ENCODE results near the gene ZBED1.
A peak's percentile ranks its signal among the peaks of the same experiment; 100 is the strongest.
"Not testable (repeated sequence)": the region's sequence is repeated elsewhere in the genome, so short reads cannot be mapped to it uniquely, and the experiment has no call there.

The ZBED1 gene

DNA sequence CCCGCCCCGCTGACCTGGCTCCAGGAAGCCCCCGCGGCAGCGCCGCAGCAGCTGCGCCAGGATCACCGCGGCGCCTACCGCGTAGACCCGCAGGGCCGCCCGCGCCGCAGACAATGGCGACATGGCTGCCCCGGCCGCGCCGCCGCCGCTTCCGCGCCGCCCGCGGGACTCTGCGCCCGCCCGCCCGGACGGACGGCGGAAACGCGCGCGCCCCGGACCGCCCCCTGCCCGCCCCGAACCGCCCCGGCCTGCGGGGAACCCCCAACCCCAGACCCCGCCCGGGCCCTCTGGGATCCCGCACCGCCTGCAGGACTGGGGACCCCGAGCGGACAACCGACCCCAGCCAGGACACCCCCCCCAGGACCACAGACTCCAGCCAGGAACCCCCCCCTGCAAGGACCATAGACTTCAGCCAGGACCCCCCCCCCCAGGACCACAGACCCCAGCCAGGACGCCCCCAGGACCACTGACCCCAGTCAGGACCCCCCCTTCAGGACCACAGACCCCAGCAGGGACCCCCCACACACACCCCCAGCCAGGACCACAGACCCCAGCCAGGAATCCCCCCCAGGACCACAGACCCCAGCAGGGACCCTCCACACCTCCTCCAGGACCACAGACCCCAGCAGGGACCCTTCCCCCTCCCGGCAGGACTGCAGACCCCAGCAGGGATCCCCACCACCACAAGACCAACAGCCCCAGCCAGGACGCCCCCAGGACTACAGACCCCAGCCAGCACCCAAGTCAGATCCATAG lies at the start of gene ZBED1, which contains the start of gene DHRSX:
ZBED1 (minus strand) TSS at position 174 of the 756 bp plus-strand sequence. CDS start 10,257 bp downstream, outside the sequence.
DHRSX (minus strand) TSS at position 174 of the 756 bp plus-strand sequence; CDS start at position 123, 51 bp downstream.
- peak in 1 of 2 donors; percentile 35 for DNase-seq (ENCODE audit: low read depth in 2 of 2)

DNA sequence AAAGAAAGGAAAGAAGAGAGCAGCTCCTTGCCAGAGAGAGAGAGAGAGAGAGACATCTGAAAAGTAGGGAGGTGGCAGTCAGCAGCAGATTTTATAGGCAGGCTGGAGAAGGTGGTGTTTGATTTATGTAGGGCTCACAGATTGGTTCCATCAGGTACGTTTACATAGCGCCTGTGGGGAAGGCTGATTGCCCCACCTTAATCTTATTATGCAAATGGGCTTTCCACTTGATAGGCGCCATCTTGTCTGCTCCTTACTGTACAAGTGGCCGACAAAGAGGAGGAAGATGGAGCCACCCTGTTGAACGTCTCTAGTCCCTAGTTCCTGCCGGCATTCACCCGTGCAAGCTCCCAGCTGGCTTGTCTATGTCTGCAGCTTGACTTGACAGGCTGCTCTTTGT lies 49.1 kb upstream of the ZBED1 start:
- DNase-seq (ENCODE audit: low read depth in 2 of 2): no peak

DNA sequence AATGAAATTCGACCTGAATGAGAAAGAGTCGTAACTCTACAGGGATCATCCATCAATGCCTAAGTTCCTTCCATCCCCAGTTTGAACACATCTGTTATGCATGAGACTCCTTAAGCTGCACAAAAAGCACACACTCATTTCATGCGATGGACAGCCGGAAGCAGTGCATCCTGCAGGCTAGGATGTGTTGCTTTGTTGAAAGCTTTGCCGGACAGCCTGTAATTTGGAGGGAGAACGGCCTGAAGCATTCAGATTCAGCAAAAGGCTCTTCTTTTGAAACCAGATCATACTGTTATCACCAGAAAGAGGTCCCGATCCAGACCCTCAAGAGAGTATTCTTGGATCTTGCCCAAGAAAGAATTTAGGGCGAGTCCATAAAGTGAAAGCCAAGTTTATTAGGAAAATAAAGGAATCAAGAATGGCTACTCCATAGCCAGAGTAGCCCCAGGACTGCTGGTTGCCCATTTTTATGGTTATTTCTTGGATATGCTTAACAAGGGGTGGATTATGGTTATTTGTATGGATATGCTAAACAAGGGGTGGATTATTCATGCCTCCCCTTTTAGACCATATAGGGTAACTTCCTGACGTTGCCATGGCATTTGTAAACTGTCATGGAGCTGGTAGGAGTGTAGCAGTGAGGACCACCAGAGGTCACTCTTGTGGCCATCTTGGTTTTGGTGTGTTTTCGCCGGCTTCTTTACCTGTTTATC lies 48.1 kb upstream of the ZBED1 start:
- no peak for DNase-seq (ENCODE audit: low read depth in 2 of 2)

DNA sequence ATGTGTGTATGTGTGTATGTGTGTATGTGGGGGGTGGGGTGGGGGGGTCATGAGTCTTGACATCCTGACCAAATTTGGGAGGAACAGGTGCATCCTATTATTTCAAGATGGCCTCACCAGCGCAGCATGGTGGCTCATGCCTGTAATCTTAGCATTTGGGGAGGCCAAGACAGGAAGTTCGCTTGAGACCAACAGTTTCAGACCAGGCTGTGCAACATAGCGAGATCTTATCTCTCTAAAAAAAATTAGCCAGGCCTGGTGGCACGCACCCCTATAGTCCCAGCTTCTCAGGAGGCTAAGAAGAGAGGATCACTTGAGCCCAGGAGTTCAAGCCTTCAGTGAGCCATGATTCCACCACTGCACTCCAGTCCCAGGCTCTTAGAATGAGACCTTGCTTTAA lies 47.0 kb upstream of the ZBED1 start:
- no peak for DNase-seq (ENCODE audit: low read depth in 2 of 2)

DNA sequence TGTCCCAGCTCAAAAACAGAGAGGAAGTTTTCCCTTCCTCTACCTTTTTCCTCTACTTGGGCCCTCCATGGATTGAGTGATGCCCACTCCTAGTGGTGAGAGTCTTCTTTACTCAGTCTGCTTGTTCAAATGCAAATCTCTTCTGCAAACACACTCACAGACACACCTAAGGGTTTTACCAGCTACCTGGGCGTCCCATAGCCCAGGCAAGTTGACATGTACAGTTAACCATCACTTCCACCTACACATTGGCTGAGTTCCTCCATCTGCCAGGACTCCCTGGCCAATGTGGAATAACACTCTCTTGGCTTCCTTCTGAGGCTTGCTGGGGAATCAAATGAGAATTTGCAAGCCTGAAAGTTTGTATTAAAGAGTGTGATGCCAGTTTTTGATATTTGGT lies 45.7 kb upstream of the ZBED1 start:
- DNase-seq (ENCODE audit: low read depth in 2 of 2): no peak

DNA sequence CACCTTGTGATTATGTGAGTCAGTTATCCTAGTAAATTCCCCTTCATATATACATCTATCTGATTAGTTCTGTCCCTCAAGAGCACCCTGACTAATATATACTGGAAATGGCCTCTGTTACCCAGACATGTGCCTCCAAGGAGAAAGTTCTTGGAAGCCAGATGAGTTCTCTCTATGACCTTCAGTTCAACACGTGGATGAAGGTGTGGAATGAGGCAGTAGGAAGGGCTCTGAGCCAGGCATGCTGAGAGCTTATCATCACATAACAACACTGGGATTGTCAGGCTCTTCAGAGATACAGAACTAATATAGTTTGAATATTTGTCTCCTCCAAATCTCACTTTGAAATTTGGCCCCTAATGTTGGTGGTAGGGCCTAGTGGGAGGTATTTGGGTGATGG lies 44.4 kb upstream of the ZBED1 start:
- DNase-seq (ENCODE audit: low read depth in 2 of 2): no peak

DNA sequence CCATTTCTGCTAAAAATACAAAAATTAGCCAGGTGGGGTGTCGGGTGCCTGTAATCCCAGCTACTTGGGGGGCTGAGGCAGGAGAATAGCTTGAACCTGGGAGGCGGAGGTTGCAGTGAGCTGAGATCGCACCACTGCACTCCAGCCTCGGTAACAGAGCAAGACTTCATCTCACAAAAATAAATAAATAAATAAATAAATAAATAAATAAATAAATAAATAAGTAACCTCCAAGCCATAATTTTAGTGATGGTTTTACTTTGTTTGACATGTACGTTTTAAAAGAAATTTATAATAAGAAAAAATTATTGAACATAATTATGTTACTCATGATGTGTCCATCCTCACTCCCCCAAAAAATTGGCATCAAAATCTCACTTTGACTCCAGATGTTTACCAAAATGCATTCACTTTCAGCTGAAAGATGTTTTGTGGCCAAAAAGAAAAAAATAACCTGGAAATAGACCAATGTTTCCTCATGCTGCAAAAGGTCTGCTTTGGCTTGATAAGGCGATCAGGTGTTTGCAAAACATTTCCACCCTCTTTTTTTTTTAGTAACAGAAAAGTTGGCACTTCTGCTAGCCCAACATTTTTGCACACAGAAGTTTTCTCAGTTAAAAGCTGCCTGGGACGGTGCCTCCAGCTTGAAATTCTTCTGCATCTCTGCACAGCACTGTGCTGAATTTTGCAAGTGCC lies 42.2 kb upstream of the ZBED1 start:
- no peak for DNase-seq (ENCODE audit: low read depth in 2 of 2)

DNA sequence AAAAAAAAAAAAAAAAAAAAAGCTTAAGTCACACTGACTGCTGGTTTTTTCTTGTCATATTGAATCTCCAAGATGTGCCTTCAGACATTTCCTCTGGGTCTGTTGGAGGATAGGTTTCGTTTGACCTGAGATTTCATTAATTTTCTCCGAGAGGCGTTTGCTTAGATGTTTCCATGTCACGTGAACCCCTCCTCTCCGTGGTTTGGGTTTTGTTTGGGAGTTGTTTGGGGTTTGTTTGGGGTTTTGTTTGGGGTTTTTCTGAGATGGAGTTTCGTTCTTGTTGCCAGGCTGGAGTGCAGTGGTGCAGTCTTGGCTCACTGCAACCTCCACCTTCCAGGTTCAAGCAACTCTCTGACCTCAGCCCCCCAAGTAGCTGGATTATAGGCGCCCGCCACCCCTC lies 40.8 kb upstream of the ZBED1 start:
- DNase-seq (ENCODE audit: low read depth in 2 of 2): no peak

DNA sequence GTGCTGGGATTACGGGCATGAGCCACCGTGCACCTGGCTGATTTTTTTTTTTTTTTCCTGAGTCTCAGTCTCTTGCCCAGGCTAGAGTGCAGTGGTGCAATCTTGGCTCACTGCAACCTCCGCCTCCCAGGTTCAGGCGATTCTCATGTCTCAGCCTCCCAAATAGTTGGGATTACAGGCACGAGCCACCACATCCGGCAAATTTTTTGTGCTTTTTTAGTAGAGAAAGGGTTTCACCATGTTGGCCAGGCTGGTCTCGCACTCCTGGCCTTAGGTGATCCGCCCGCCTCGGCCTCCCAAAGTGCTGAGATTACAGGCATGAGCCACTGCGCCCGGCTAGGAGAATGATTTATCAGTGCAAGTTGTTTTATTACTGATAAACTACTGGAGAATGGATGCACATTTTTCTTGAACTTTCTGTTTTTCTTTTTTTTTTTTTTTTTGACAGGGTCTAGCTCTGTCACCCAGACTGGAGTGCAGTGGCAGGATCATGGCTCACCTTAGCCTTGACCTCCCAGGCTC lies 39.7 kb upstream of the ZBED1 start:
- no peak for DNase-seq (ENCODE audit: low read depth in 2 of 2)

DNA sequence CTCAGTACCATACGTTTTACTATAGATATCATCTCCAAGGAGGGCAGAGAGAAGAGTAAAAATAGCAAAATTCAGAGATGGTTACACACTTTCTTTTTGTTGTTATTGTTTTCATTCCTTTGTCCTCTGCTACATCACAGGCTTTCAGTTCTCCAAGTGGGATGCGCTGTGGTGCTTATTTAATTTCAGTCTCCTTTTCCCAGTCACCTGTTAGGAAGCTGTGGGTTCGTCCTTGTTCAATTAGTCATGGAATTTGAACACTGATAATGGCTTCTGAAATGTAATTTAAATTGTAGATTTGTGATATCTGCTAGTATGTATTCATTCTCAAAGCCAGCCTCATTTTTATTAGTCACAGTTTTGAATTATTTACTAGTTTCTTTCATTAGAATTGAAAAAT lies 38.8 kb upstream of the ZBED1 start:
- no peak for DNase-seq (ENCODE audit: low read depth in 2 of 2)

DNA sequence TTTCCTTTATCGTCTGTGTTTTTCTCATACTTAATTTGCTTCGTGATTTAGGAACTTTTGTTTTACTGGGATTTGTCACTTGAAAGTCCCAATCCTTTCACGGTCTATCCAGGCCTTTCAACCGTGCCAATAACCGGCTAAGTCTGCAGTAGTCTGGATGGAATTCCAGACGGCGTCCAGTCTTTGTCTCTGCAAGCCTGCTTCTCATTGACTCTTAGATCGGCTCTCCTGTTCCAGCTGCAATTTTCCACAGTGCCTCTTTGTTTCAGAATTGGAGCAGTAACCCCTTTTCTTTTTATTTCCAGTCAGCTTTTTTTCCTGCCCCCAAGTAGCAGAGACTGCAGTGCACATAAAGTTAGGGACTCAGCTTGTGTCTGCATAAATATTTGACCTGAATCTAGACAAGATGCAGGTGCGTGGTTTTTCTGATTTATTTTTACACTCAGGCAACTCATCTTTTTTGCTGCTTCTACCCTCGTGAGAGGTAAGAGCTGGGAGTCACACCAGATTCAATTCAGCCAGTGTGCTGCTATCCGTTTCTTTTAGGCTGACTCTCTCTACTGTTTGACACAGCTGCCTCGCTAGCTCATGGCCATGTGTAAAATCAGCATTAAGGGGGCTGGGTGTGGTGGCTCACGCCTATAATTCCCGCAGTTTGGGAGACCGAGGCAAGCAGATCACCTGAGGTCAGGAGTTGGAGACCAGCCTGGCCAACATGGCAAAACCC lies 37.4 kb upstream of the ZBED1 start:
- DNase-seq (ENCODE audit: low read depth in 2 of 2): no peak

DNA sequence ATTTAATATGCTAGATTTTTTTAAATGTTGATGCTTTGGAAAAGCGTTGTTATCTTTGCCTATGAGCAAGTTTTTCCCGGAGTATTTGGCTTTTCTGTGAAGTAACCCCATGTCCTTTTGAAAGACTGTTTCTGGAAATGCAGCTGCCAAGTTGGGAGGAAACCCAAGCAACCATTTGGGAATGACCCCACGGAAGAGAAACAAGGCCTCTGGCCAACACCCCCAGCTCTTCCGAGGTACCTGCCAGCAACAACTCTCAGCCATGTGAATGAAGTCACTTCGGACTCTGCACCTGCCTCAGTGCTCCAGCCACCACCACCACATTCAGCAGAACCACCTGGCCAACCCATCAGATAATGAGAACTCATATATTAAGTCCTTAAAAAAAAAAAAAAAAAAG lies 36.2 kb upstream of the ZBED1 start:
- DNase-seq (ENCODE audit: low read depth in 2 of 2): no peak

DNA sequence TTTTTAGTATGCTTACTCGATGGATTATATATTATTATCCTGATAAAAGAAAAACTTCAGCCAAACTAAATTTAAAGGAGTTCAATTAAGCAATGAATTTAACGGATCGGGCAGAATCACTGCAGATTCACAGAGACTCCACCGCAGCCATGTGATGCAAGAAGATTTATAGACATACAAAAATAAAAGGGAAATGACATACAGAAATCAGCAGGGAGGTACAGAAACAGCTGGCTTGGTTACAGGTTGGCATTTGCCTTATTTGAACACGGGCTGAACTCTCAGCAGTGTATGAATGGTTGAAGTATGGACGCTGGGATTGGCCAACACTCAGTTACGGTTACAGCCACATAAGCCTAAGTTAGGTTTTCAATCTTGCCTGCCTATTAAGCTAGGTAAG lies 35.4 kb upstream of the ZBED1 start:
- DNase-seq (ENCODE audit: low read depth in 2 of 2): no peak

DNA sequence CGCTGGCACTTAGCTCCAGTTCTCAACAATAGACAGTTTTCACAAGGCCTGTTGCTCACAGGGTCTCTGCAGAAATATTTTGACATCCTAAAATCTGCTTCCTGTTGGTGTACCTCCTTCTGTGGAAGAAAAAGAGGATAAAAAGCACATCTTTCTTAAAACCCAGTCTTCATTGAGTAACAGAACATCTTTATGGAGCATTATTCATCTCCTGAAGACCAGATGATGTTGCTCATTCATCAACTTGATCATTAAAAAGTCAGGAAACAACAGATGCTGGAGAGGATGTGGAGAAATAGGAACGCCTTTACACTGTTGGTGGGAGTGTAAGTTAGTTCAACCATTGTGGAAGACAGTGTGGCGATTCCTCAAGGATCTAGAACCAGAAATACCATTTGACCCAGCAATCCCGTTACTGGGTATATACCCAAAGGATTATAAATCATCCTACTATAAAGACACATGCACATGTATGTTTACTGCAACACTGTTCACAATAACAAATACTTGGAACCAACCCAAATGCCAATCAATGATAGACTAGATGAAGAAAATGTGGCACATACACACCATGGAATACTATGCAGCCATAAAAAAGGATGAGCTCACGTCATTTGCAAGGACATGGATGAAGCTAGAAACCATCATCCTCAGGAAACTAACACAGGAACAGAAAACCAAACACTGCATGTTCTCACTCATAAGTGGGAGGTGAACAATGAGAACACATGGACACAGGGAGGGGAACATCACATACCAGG lies 33.7 kb upstream of the ZBED1 start:
- DNase-seq (ENCODE audit: low read depth in 2 of 2): not testable (repeated sequence)

DNA sequence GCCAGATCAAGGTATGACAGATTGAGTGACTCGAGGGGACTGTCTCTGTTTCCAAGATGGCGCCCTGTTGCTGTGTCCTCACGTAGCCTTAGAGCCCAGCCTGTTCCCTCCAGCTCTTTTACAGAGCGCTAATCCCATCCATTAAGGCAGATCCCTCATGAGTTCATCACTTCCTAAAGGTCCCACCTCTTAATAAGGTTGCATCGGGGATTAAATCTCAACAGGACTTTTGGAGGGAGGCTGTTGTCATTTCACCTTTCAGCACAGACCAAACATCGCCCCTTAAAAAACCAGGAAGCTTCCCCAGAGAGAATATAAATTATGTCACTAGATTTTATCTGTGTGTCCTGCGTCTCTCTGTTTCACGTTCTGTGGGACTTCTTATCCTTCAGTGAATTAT lies 32.6 kb upstream of the ZBED1 start:
- no peak for DNase-seq (ENCODE audit: low read depth in 2 of 2)

DNA sequence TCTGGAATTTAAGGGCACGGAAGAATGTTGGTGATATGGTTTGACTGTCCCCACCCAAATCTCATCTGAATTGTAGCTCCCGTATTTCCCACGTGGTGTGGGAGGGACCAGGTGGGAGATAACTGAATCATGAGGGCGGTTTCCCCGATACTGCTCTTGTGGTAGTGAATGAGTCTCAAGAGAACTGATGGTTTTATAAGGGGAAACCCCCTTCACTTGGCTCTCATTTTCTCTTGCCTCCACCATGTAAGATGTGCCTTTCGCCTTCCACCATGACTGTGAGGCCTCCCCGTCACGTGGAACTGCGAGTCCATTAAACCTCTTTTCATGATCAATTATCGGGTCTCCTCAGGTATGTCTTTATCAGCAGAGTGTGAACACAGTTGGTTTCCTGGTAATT lies 25.6 kb upstream of the ZBED1 start:
- DNase-seq (ENCODE audit: low read depth in 2 of 2): no peak

DNA sequence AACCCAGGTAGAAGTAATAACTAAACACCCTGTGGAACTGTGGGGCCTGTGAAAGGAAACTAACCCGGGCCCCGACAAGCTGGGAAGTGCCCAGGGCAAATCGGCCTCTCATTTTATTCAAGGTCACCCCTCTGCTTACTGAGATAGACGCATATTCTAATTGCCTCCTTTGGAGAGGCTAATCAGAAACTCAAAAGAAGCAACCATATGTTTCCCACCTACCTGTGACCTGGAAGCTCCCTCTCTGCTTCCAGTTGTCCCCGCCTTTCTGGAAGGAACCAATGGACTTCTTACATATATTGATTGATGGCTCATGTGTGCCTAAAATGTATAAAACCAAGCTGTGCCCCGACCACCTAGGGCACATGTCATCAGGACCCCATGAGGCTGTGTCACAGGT lies 23.1 kb upstream of the ZBED1 start:
- no peak for DNase-seq (ENCODE audit: low read depth in 2 of 2)

DNA sequence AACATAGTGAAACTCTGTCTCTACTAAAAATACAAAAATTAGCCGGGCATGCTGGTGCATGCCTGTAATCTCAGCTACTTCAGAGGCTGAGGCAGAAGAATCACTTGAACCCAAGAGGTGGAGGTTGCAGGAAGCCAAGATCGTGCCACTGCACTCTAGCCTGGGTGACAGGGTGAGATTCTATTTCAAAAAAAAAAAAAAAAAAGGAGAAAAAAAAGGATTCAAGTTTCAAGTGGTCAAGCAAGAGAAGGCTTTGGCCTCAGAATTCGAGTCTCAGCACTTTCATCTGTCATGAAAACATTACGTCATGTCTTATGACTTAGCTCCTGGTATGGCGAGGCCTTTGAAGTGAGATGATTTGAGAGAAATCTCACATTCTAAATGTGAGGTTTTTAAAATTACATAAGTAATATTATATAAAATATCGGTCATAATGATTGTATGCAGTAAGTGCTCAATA lies 21.2 kb upstream of the ZBED1 start:
- no peak for DNase-seq (ENCODE audit: low read depth in 2 of 2)

DNA sequence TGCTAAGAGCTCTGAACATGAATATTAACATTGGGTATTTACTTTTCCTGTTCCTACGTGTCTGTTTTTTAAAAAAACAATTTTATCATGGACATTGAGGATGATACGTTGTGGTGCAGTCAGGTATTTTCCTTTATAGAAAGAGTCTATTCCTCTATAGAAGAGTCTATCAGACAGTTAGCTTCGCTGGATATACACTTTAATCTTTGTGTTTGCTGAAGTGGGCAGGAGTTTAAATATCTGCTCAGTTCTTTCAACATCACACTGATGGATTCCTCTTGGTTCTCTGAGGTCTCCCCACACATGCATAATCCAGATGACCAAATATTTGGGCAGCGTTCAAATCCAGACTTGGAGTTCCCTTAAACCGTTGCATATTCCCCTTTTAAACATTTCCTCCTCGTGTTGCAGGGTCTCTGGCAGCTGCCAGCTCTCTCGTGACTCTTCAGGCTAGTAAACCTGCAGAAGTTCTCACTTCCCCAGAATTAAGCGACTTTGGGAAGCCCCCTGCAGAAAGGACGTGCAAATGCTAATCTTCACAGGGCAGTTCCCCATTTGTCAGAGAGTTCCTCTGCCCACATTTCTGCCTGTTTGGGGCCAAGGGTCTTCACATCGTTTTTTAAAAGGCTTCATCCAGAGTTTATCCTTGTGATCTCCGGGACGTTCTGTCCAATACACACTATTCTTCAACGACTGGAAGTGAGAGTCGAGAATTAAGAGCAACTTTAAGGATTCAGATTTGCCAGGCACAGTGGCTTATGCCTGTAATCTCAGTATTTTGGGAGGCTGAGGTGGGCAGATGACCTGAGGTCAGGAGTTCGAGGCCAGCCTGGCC lies 20.5 kb upstream of the ZBED1 start:
- no peak for DNase-seq (ENCODE audit: low read depth in 2 of 2)

DNA sequence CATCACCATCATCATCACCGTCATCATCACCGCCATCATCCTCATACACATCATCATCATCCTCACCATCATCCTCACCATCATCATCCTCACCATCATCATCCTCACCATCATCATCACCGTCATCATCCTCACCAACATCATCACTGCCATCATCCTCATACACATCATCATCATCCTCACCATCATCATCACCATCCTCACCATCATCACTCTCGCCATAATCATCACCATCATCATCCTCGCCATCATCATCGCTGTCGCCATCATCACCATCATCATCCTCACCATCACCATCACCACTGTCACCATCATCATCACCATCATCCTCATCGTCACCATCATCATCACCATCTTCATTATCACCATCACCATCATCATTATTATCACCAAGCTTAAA lies 19.8 kb upstream of the ZBED1 start:
- DNase-seq (ENCODE audit: low read depth in 2 of 2): no peak
